Measurements from ENCODE around the gene MICALL1. TPM values are rescaled to one million over a fixed set of nuclear protein-coding genes. Genes with fewer than 3 reads are reported as not detected.

Gene MICALL1
- total and polyA plus RNA-seq, 3 donors from 2014 or later, result 25.2 to 38.0 (median 30.8) TPM

- intact Hi-C loops (cut with DNase I; ENCODE audit: low total_unique reads), result no loop called here
- WGBS, 2 donors, result 66 to 85% methylated on average over 9 to 14 of the region's 14 CpGs
- Histone ChIP-seq H3K36me3 (ENCODE audit: low read depth, missing control alignments) (no peaks in the 10 kb centered on the region), H3K4me1 (peaks cover 20% of the 10 kb centered on the region), H3K9me3 (no peaks in the 10 kb centered on the region), H3K4me3 (no peak overlapping the region), H3K27ac (no peak overlapping the region), H3K27me3 (no peaks in the 10 kb centered on the region)
- DNase-seq, result no peak
- TF ChIP-seq POLR2A (IDR thresholded peaks at IDR 0.05) (no peak), CTCF (IDR thresholded peaks at IDR 0.05) (no peak)
Observed at GRCh38 chr22:37967637-37968451, 61.7 kb downstream of the MICALL1 start.

GRCh38 chr22:37968452-37969251, 62.6 kb downstream of the MICALL1 start:
- Histone ChIP-seq H3K27ac (no peak overlapping the region), H3K9me3 (no peaks in the 10 kb centered on the region), H3K36me3 (ENCODE audit: low read depth, missing control alignments) (no peaks in the 10 kb centered on the region), H3K27me3 (no peaks in the 10 kb centered on the region), H3K4me3 (no peak overlapping the region), H3K4me1 (peaks cover 20% of the 10 kb centered on the region)
- DNase-seq, result no peak
- TF ChIP-seq POLR2A (IDR thresholded peaks at IDR 0.05), result no peak
- no peak for TF ChIP-seq CTCF (IDR thresholded peaks at IDR 0.05)
- WGBS, 2 donors, result 79 to 80% methylated on average over 4 to 5 of the region's 5 CpGs
- intact Hi-C loops (cut with DNase I; ENCODE audit: low total_unique reads), result no loop called here

GRCh38 chr22:37970864-37971263, 64.8 kb downstream of the MICALL1 start:
- Histone ChIP-seq H3K9me3 (no peaks in the 10 kb centered on the region), H3K4me3 (no peak overlapping the region), H3K27me3 (no peaks in the 10 kb centered on the region), H3K27ac (no peak overlapping the region), H3K4me1 (peaks cover 18% of the 10 kb centered on the region), H3K36me3 (ENCODE audit: low read depth, missing control alignments) (no peaks in the 10 kb centered on the region)
- intact Hi-C loops (cut with DNase I; ENCODE audit: low total_unique reads), result no loop called here
- no peak for TF ChIP-seq POLR2A (IDR thresholded peaks at IDR 0.05)
- no peak for DNase-seq
- WGBS, 2 donors, result 98% methylated on average over 4 of the region's 4 CpGs

- no peaks in the 10 kb centered on the region for H3K36me3 ChIP-seq (ENCODE audit: low read depth, missing control alignments)
- DNase-seq, result no peak
- no peaks in the 10 kb centered on the region for H3K27me3 ChIP-seq
- TF ChIP-seq CTCF (IDR thresholded peaks at IDR 0.05) (no peak), POLR2A (IDR thresholded peaks at IDR 0.05) (no peak)
- H3K9me3 ChIP-seq, result no peaks in the 10 kb centered on the region
- 63 to 70% methylated on average over 6 to 7 of the region's 7 CpGs for WGBS, 2 donors
- no peak overlapping the region for H3K4me3 ChIP-seq
- H3K4me1 ChIP-seq, result peaks cover 14% of the 10 kb centered on the region
- no peak overlapping the region for H3K27ac ChIP-seq
- intact Hi-C loops (cut with DNase I; ENCODE audit: low total_unique reads), result no loop called here
Observed at GRCh38 chr22:37971475-37972434, 65.7 kb downstream of the MICALL1 start.
